ENCODE results near the gene STK32A.

DNA sequence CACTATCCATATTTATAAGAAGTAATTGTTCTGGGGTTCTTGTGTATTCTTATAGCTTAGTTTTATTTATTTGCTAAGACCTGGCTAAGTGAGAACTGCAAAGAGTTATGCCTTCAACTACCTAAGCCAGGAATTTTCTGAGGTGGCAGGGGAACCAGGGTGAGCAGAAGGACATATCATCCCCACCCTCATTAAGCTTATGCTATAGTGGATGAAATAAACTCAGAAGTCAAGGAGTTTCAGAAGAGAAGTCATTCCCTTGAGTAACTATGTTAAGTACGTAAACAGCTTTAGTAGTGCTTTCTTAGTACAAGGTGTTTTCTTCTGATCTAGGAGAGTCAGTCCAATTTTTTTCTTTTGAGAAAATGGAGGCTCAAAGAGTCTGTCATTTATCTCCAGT lies 41.7 kb downstream of the STK32A start:
- TF ChIP-seq, protein P1, sequence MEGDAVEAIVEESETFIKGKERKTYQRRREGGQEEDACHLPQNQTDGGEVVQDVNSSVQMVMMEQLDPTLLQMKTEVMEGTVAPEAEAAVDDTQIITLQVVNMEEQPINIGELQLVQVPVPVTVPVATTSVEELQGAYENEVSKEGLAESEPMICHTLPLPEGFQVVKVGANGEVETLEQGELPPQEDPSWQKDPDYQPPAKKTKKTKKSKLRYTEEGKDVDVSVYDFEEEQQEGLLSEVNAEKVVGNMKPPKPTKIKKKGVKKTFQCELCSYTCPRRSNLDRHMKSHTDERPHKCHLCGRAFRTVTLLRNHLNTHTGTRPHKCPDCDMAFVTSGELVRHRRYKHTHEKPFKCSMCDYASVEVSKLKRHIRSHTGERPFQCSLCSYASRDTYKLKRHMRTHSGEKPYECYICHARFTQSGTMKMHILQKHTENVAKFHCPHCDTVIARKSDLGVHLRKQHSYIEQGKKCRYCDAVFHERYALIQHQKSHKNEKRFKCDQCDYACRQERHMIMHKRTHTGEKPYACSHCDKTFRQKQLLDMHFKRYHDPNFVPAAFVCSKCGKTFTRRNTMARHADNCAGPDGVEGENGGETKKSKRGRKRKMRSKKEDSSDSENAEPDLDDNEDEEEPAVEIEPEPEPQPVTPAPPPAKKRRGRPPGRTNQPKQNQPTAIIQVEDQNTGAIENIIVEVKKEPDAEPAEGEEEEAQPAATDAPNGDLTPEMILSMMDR (IDR thresholded peaks at IDR 0.05; ENCODE audit: low read depth, low read length): no peak
- TF ChIP-seq POLR2A (IDR thresholded peaks at IDR 0.05; ENCODE audit: extremely low read depth, insufficient read length): no peak

Data from NB4 (cell line).